HCT116 (cell line): ENCODE results near the gene PLXDC1. TPM values are rescaled to one million over a fixed set of nuclear protein-coding genes. Genes with fewer than 3 reads are reported as not detected.

ENCODE experiments used
- ATAC-seq: fragments of 200-7000 bp; cut with Tn5 transposase; 2 replicates; pipeline ENCODE4 v1.9.1; 2020; ENCODE audit warnings: mild to moderate bottlenecking, moderate library complexity
- BruUV-seq: library from RNA; stranded (reverse); fragments of 400-500 nt; replicated peaks from 2 replicates; lab custom pipeline; 2021; lab: Mats Ljungman, UMichigan
- CTCF ChIA-PET: fragments of 300-600 bp; sonication (Branson Sonifier 250); formaldehyde crosslinking; loops from one replicate; lab custom pipeline; 2021; ENCODE audit warnings: antibody characterized with exemption; lab: Charles Lee
- POLR2A ChIA-PET: fragments of 300-600, 350-600 bp; sonication (Branson Sonifier 250); formaldehyde crosslinking; loops from one replicate; lab custom pipeline; 2021; ENCODE audit warnings: antibody characterized with exemption; lab: Charles Lee
- RAD21 ChIA-PET, 2 experiments: fragments of 300-600 bp; sonication (Branson Sonifier 250); formaldehyde crosslinking; loops; one replicate each; lab custom pipeline; 2023; ENCODE audit warnings: low total read pairs in 2 of 2; ENCODE audit not compliant: uncharacterized antibody in 2 of 2, unreplicated experiment in 2 of 2, low non-redundant PET in 1 of 2; lab: Charles Lee
- DNase-seq: peaks from one replicate; pipeline ENCODE4 v3.0.0-alpha.2; 2010; ENCODE audit warnings: low read depth, low spot score
- H2AFZ ChIP-seq: fragments of 200-600 bp; shearing (Covaris generic), sonication (generic); 2 replicates; pipeline ENCODE4 v1.6.1; 2017; ENCODE audit warnings: low read depth, mixed run types, mixed read lengths, antibody characterized with exemption, low read length; ENCODE audit not compliant: poor library complexity, severe bottlenecking
- H3K27ac ChIP-seq: 2 replicates; pipeline ENCODE4 v1.5.1; 2012; ENCODE audit warnings: low read depth, low read length
- H3K27me3 ChIP-seq: fragments of 200-600 bp; sonication (generic); 2 replicates; pipeline ENCODE4 v1.6.1; 2016; ENCODE audit warnings: mixed run types, low read length, mixed read lengths; ENCODE audit not compliant: insufficient read depth
- H3K36me3 ChIP-seq, 2 experiments: fragments of 200-500 bp in 1 of 2; fragments of 200-600 bp in 1 of 2; sonication (Bioruptor generic) in 1 of 2; sonication (generic) in 1 of 2; 2 replicates each; pipeline versions ENCODE4 v1.5.1 to v1.6.1; 2014 to 2016; ENCODE audit warnings: low read length in 2 of 2, inconsistent platforms in 1 of 2, mixed read lengths in 1 of 2, mixed run types in 1 of 2; ENCODE audit not compliant: insufficient read depth in 2 of 2, control insufficient read depth in 1 of 2
- H3K4me1 ChIP-seq, 2 experiments: fragments of 200-600 bp in 1 of 2; sonication (generic) in 1 of 2; 2 replicates each; pipeline versions ENCODE4 v1.5.1 to v1.6.1; 2012 to 2017; ENCODE audit warnings: low read length in 2 of 2, inconsistent platforms in 1 of 2, mild to moderate bottlenecking in 1 of 2, mixed read lengths in 1 of 2, mixed run types in 1 of 2, moderate library complexity in 1 of 2; ENCODE audit not compliant: insufficient read depth in 2 of 2, control insufficient read depth in 1 of 2
- H3K4me2 ChIP-seq: fragments of 200-600 bp; sonication (generic); 2 replicates; pipeline ENCODE4 v1.6.1; 2017; ENCODE audit warnings: mixed run types, low read length, mixed read lengths
- H3K4me3 ChIP-seq, 2 experiments: fragments of 200-600 bp in 1 of 2; sonication (generic) in 1 of 2; replicated peaks in 1 of 2; 2 replicates each; pipeline ENCODE4 v1.5.1; 2011 to 2016; ENCODE audit warnings: low read length in 2 of 2, control low read depth in 1 of 2, low read depth in 1 of 2, mild to moderate bottlenecking in 1 of 2, mixed read lengths in 1 of 2, mixed run types in 1 of 2
- H3K79me2 ChIP-seq: fragments of 200-600 bp; sonication (generic); 2 replicates; pipeline ENCODE4 v1.6.1; 2017; ENCODE audit warnings: mild to moderate bottlenecking, mixed run types, low read length, moderate library complexity, mixed read lengths; ENCODE audit not compliant: insufficient read depth
- H3K9ac ChIP-seq: fragments of 200-600 bp; sonication (generic); 2 replicates; pipeline ENCODE4 v1.6.1; 2016; ENCODE audit warnings: low read length, mixed read lengths
- H3K9me2 ChIP-seq: fragments of 200-600 bp; sonication (generic), shearing (Covaris generic); 2 replicates; pipeline ENCODE4 v1.6.1; 2017; ENCODE audit warnings: mixed run types, mild to moderate bottlenecking, moderate library complexity; ENCODE audit not compliant: insufficient read depth
- H3K9me3 ChIP-seq, 2 experiments: fragments of 200-500 bp in 1 of 2; fragments of 200-600 bp in 1 of 2; sonication (Bioruptor generic) in 1 of 2; sonication (generic) in 1 of 2; 2 replicates each; pipeline ENCODE4 v1.6.1; 2014 to 2017; ENCODE audit warnings: low read length in 2 of 2, mixed read lengths in 2 of 2, inconsistent platforms in 1 of 2, low read depth in 1 of 2, mild to moderate bottlenecking in 1 of 2, mixed run types in 1 of 2, moderate library complexity in 1 of 2; ENCODE audit not compliant: control insufficient read depth in 1 of 2, insufficient read depth in 1 of 2
- H4K20me1 ChIP-seq: fragments of 200-600 bp; sonication (generic), shearing (Covaris generic); 2 replicates; pipeline ENCODE4 v1.6.1; 2017; ENCODE audit warnings: mixed run types, mild to moderate bottlenecking, moderate library complexity; ENCODE audit not compliant: insufficient read depth
- CBX3 ChIP-seq: IDR thresholded peaks from 2 replicates; pipeline ENCODE4 v1.6.1; 2012; ENCODE audit warnings: low read depth
- CEBPB ChIP-seq: IDR thresholded peaks from 2 replicates; pipeline ENCODE4 v1.6.1; 2012; ENCODE audit warnings: low read depth
- EZH2 ChIP-seq: fragments of 200-600 bp; sonication (generic); IDR thresholded peaks from 2 replicates; pipeline ENCODE4 v1.6.1; 2017; ENCODE audit warnings: antibody characterized with exemption, mixed run types
- FOSL1 ChIP-seq: IDR thresholded peaks from 2 replicates; pipeline ENCODE4 v1.6.1; 2012; ENCODE audit warnings: low read depth
- JUND ChIP-seq: IDR thresholded peaks from 2 replicates; pipeline ENCODE4 v1.6.1; 2012
- POLR2A ChIP-seq: IDR thresholded peaks from 2 replicates; pipeline ENCODE4 v1.7.0; 2011; ENCODE audit warnings: borderline replicate concordance; ENCODE audit not compliant: insufficient read depth, insufficient read length; ENCODE audit errors: extremely low read depth
- RAD21 ChIP-seq: IDR thresholded peaks from 2 replicates; pipeline ENCODE4 v1.6.1; 2012; ENCODE audit warnings: low read depth, mild to moderate bottlenecking
- SIN3A ChIP-seq: IDR thresholded peaks from 2 replicates; pipeline ENCODE4 v1.6.1; 2012; ENCODE audit warnings: low read depth
- YY1 ChIP-seq: IDR thresholded peaks from 2 replicates; pipeline ENCODE4 v1.6.1; 2011; ENCODE audit warnings: low read length, low read depth, moderate library complexity, mild to moderate bottlenecking; ENCODE audit not compliant: insufficient replicate concordance; ENCODE audit errors: extremely low read depth
- ZFX ChIP-seq: fragments of 450-650 bp; IDR thresholded peaks from 2 replicates; pipeline ENCODE4 v1.6.1; 2017
- ZNF274 ChIP-seq: fragments of 200-500 bp; sonication (Bioruptor generic); IDR thresholded peaks from 2 replicates; pipeline ENCODE4 v1.6.1; 2014; ENCODE audit warnings: mild to moderate bottlenecking, low read depth, low read length, inconsistent platforms
- intact Hi-C: fragments of 100-400 bp; cut with micrococcal nuclease; formaldehyde crosslinking; loops from 2 replicates; pipeline ENCODE4 v1.10.0; 2022
- total RNA-seq: library from RNA; stranded (reverse); gene quantifications from one replicate; pipeline ENCODE4 v1.2.1, GENCODE V29; 2021; ENCODE audit not compliant: unreplicated experiment
- TF ChIP-seq, protein P1 (sequence below): IDR thresholded peaks from 2 replicates; pipeline ENCODE4 v1.6.1; 2012

Gene PLXDC1
- total RNA-seq, 1 experiment from 2014 or later: 1.8 TPM

DNA sequence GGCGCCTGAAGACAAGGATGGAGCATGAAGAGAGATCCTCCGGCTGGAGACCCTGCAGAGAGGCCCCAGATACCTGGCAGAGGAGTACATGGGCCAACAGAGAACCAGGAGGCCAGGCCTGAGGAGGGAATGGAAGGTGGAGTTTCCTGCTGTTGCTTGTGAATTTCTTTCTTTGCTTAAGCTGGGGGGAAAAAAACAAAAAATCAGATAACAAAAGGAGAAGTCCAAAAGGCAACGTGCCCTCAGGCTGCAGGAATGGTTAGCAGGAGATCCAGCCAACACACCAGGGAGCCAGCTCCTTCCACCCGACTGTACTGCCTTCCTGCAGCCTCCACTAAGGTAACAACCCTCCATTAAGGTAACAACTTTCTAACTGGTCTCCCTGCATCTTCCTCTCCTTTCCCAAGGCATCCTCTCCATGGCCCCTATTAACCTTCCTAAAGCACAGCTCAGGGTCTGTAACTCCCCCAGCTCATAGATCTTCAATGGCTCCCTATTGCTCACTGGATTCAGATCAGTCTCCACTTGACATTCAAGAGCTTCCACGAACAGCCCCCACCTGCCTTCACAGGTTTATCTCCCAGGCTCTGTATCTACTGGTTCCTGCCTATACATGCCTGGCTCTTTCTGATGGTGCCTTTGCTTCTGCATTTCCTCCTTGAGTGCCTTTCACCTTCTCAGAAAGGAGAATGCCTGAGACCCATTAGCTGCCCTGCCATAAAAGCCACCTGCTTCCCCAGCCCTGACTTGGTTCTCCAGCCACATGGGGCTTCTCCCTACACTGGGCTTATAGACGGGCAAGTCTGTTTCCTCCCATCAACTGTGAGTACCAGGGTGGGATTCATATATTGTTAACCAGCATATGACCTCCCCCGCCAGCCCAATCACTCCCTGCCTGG lies 15.2 kb upstream of the PLXDC1 start:
- H2AFZ ChIP-seq: no peak overlapping the region
- no peak overlapping the region for H3K9ac ChIP-seq
- no peak overlapping the region for H3K4me3 ChIP-seq
- H3K9me3 ChIP-seq: no peaks in the 10 kb centered on the region
- H3K9me2 ChIP-seq: no peaks in the 10 kb centered on the region
- TF ChIP-seq CBX3 (no peak), YY1 (no peak), FOSL1 (no peak), ZNF274 (no peak), SIN3A (no peak), POLR2A (no peak), JUND (no peak), EZH2 (no peak), RAD21 (no peak), CEBPB (no peak), ZFX (no peak)
- TF ChIP-seq, protein P1, sequence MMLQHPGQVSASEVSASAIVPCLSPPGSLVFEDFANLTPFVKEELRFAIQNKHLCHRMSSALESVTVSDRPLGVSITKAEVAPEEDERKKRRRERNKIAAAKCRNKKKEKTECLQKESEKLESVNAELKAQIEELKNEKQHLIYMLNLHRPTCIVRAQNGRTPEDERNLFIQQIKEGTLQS: no peak
- no peak overlapping the region for H3K27ac ChIP-seq
- intact Hi-C loops: no loop called here
- peaks cover 6 to 10% of the 10 kb centered on the region in 2 experiments; a peak in 3 of 4 replicates for H3K4me1 ChIP-seq
- H4K20me1 ChIP-seq: no peaks in the 10 kb centered on the region
- H3K36me3 ChIP-seq: no peaks in the 10 kb centered on the region
- no peak for ATAC-seq
- POLR2A ChIA-PET: no interaction called here
- CTCF ChIA-PET: interaction anchor here (1.5 to 1.9 kb wide), 2 partner anchors 8 to 184 kb away, joined by 4 to 11 read pairs; no protein-coding TSS in a partner anchor
- H3K4me2 ChIP-seq: no peak overlapping the region
- no peaks in the 10 kb centered on the region for H3K79me2 ChIP-seq
- H3K27me3 ChIP-seq: no peaks in the 10 kb centered on the region
- no peak for DNase-seq
- BruUV-seq: no TSS peak
- RAD21 ChIA-PET: no interaction called here
